Panc1 (cell line): ENCODE data around the gene EMC8. TPM values are rescaled to one million over a fixed set of nuclear protein-coding genes. Genes with fewer than 3 reads are reported as not detected.

ENCODE experiments used
- ATAC-seq: fragments of 200-7000 bp; cut with Tn5 transposase; 2 replicates; pipeline ENCODE4 v1.9.1; 2020; ENCODE audit warnings: mild to moderate bottlenecking, moderate library complexity
- BruUV-seq: library from RNA; stranded (reverse); fragments of 400-500 nt; replicated peaks from 2 replicates; lab custom pipeline; 2021; lab: Mats Ljungman, UMichigan
- CTCF ChIA-PET: fragments of 300-600 bp; sonication (Branson Sonifier 250); formaldehyde crosslinking; loops from one replicate; lab custom pipeline; 2022; ENCODE audit warnings: antibody characterized with exemption; lab: Charles Lee
- POLR2A ChIA-PET: fragments of 300-600 bp; sonication (Branson Sonifier 250); formaldehyde crosslinking; loops from one replicate; lab custom pipeline; 2022; ENCODE audit warnings: antibody characterized with exemption; lab: Charles Lee
- DNase-seq: peaks from one replicate; pipeline ENCODE4 v3.0.0-alpha.2; 2010; ENCODE audit warnings: low read depth, low spot score
- H3K27ac ChIP-seq: 2 replicates; pipeline ENCODE4 v1.5.1; 2011; ENCODE audit warnings: mild to moderate bottlenecking, low read length, inconsistent platforms
- H3K27me3 ChIP-seq: fragments of 200-500 bp; sonication (Bioruptor generic); 2 replicates; pipeline ENCODE4 v1.6.0; 2014; ENCODE audit warnings: low read length, inconsistent platforms; ENCODE audit not compliant: control insufficient read depth, insufficient read depth
- H3K36me3 ChIP-seq: fragments of 200-500 bp; sonication (Bioruptor generic); 2 replicates; pipeline ENCODE4 v1.5.1; 2014; ENCODE audit warnings: inconsistent platforms, mild to moderate bottlenecking, low read length, moderate library complexity; ENCODE audit not compliant: control insufficient read depth, insufficient read depth
- H3K4me1 ChIP-seq: 2 replicates; pipeline ENCODE4 v1.5.1; 2011; ENCODE audit warnings: inconsistent platforms, mild to moderate bottlenecking, low read length, moderate library complexity; ENCODE audit not compliant: control insufficient read depth, insufficient read depth
- H3K4me3 ChIP-seq, 2 experiments: 2 replicates each; pipeline ENCODE4 v1.5.1; 2011 to 2012; ENCODE audit warnings: low read depth in 2 of 2, low read length in 2 of 2, mild to moderate bottlenecking in 2 of 2, inconsistent platforms in 1 of 2, moderate library complexity in 1 of 2
- H3K9me3 ChIP-seq: fragments of 200-500 bp; sonication (Bioruptor generic); 2 replicates; pipeline ENCODE4 v1.5.1; 2014; ENCODE audit warnings: low read depth, mild to moderate bottlenecking, inconsistent platforms, low read length, moderate library complexity; ENCODE audit not compliant: control insufficient read depth, insufficient read depth
- POLR2AphosphoS5 ChIP-seq: IDR thresholded peaks from 2 replicates; pipeline ENCODE4 v1.6.1; 2012; ENCODE audit warnings: mild to moderate bottlenecking, low read depth, low read length, moderate library complexity
- SIN3A ChIP-seq: IDR thresholded peaks from 2 replicates; pipeline ENCODE4 v1.6.1; 2012; ENCODE audit warnings: low read depth, mild to moderate bottlenecking, low read length, moderate library complexity, borderline replicate concordance; ENCODE audit not compliant: insufficient read depth
- TCF7L2 ChIP-seq: IDR thresholded peaks from 2 replicates; pipeline ENCODE4 v1.6.1; 2011; ENCODE audit warnings: mild to moderate bottlenecking, low read depth, low read length, inconsistent platforms
- in situ Hi-C: cut with HindIII; loops from 2 replicates; pipeline ENCODE4 v1.10.0; 2016; ENCODE audit warnings: low sequenced_read_pairs, low pct_unique_long_range_greater_than_20kb
- intact Hi-C: fragments of 100-400 bp; cut with micrococcal nuclease; formaldehyde crosslinking; loops from one replicate; pipeline ENCODE4 v1.10.0; 2022; ENCODE audit not compliant: unreplicated experiment
- total RNA-seq: library from RNA; stranded (reverse); gene quantifications from one replicate; pipeline ENCODE4 v1.2.1, GENCODE V29; 2021; ENCODE audit not compliant: unreplicated experiment
- TF ChIP-seq, protein P1 (sequence below), 2 experiments: IDR thresholded peaks; 2 replicates each; pipeline ENCODE4 v1.6.1; 2011 to 2012; ENCODE audit warnings: low read depth in 2 of 2, control low read depth in 1 of 2, low read length in 1 of 2, mild to moderate bottlenecking in 1 of 2, moderate library complexity in 1 of 2; ENCODE audit not compliant: insufficient read depth in 1 of 2
- TF ChIP-seq, protein P2 (sequence below): fragments of 450-650 bp; IDR thresholded peaks from 2 replicates; pipeline ENCODE4 v1.5.1; 2017; ENCODE audit warnings: mild to moderate bottlenecking

The EMC8 gene
- total RNA-seq, 1 experiment from 2014 or later = 39.1 TPM

DNA sequence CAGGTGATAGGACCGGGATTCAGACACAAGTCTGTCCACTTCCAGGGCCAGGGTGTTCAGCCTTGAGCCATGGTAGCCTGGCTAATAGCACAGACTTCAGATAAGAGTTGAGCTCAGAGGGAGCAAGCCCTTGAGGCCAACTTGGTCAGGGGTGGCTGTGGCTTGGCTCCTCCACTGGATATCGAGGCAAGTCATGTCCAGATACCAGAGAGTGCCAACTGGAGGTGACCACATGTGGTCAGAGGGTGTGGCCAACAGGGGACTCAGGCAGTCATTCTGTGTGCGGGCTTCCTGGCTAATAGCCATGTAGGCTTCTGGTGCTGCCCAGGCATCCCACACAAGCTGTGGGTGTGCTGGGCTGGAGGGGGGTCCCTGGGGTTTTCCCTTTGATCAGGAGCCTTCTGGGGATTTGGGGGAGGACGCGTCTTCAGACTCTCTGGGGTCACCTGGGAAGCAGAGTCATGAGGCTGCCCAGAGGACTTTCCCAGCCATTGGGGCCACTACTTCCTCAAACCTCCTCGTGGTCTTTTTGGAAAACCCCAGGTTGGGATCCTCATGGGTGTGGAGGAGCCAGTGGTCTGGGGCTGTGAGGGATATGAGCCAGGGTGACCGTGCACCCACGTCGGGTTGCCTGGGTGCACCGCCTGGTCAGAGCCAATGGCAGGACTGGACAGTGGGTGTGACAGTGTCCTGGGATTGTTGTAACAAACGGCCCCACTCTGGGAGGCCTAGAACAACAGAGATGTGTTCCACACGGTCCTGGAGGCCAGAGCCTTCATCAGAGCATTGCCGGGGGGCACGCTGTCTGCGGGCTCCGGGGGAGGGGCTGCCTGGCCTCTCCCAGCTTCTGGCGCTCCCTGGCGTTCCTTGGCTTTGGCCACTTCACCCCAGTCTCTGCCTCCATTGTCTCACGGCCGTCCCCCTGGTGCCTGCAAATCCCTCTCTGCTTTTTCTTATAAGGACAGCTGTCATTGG lies 25.1 kb upstream of the EMC8 start:
- TF ChIP-seq SIN3A (no peak), POLR2AphosphoS5 (no peak), TCF7L2 (no peak)
- TF ChIP-seq, protein P1, sequence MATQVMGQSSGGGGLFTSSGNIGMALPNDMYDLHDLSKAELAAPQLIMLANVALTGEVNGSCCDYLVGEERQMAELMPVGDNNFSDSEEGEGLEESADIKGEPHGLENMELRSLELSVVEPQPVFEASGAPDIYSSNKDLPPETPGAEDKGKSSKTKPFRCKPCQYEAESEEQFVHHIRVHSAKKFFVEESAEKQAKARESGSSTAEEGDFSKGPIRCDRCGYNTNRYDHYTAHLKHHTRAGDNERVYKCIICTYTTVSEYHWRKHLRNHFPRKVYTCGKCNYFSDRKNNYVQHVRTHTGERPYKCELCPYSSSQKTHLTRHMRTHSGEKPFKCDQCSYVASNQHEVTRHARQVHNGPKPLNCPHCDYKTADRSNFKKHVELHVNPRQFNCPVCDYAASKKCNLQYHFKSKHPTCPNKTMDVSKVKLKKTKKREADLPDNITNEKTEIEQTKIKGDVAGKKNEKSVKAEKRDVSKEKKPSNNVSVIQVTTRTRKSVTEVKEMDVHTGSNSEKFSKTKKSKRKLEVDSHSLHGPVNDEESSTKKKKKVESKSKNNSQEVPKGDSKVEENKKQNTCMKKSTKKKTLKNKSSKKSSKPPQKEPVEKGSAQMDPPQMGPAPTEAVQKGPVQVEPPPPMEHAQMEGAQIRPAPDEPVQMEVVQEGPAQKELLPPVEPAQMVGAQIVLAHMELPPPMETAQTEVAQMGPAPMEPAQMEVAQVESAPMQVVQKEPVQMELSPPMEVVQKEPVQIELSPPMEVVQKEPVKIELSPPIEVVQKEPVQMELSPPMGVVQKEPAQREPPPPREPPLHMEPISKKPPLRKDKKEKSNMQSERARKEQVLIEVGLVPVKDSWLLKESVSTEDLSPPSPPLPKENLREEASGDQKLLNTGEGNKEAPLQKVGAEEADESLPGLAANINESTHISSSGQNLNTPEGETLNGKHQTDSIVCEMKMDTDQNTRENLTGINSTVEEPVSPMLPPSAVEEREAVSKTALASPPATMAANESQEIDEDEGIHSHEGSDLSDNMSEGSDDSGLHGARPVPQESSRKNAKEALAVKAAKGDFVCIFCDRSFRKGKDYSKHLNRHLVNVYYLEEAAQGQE (IDR thresholded peaks at IDR 0.05; ENCODE audit: insufficient read depth in 1 of 2, low read depth in 2 of 2, low read length in 1 of 2) = no peak
- TF ChIP-seq, protein P2, sequence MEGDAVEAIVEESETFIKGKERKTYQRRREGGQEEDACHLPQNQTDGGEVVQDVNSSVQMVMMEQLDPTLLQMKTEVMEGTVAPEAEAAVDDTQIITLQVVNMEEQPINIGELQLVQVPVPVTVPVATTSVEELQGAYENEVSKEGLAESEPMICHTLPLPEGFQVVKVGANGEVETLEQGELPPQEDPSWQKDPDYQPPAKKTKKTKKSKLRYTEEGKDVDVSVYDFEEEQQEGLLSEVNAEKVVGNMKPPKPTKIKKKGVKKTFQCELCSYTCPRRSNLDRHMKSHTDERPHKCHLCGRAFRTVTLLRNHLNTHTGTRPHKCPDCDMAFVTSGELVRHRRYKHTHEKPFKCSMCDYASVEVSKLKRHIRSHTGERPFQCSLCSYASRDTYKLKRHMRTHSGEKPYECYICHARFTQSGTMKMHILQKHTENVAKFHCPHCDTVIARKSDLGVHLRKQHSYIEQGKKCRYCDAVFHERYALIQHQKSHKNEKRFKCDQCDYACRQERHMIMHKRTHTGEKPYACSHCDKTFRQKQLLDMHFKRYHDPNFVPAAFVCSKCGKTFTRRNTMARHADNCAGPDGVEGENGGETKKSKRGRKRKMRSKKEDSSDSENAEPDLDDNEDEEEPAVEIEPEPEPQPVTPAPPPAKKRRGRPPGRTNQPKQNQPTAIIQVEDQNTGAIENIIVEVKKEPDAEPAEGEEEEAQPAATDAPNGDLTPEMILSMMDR = no peak
- POLR2A ChIA-PET = no interaction called here
- Histone ChIP-seq H3K27me3 (no peaks in the 10 kb centered on the region), H3K9me3 (no peaks in the 10 kb centered on the region), H3K4me1 (no peaks in the 10 kb centered on the region), H3K36me3 (no peaks in the 10 kb centered on the region), H3K27ac (no peak overlapping the region), H3K4me3 (no peak overlapping the region)
- no TSS peak for BruUV-seq
- intact Hi-C loops = loop anchor here (10.0 kb wide), 1 partner anchor 70 kb away; the partner anchor contains the start of gene IRF8
- DNase-seq = no peak
- ATAC-seq = no peak
- in situ Hi-C loops = no loop called here
- CTCF ChIA-PET = no interaction called here

DNA sequence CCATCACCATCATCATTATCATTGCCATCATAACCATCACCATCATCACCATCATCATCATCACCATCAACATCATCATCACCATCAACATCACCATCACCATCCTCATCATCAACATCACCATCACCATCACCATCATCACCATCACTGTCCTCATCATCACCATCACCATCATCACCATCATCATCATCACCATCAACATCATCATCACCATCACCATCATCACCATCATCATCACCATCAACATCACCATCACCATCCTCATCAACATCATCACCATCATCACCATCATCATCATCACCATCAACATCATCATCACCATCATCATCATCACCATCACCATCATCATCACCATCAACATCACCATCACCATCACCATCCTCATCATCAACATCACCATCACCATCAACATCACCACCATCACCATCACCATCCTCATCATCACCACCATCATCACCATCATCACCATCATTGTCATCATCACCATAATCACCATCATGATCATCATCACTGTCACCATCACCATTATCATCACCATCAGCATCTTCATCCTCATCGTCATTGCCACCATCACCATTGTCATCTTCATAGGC lies 24.1 kb upstream of the EMC8 start:
- BruUV-seq = no TSS peak
- no peak overlapping the region for H3K27ac ChIP-seq
- ChIA-PET CTCF (no interaction called here), POLR2A (no interaction called here)
- H3K9me3 ChIP-seq = no peaks in the 10 kb centered on the region
- H3K4me3 ChIP-seq = no peak overlapping the region
- no peaks in the 10 kb centered on the region for H3K4me1 ChIP-seq
- H3K36me3 ChIP-seq = no peaks in the 10 kb centered on the region
- DNase-seq = no peak
- ATAC-seq = no peak
- TF ChIP-seq POLR2AphosphoS5 = no peak
- TF ChIP-seq SIN3A = no peak
- TF ChIP-seq, protein P2 = no peak
- TF ChIP-seq, protein P1 (IDR thresholded peaks at IDR 0.05; ENCODE audit: insufficient read depth in 1 of 2, low read depth in 2 of 2, low read length in 1 of 2) = no peak
- no peak for TF ChIP-seq TCF7L2
- intact Hi-C loops = loop anchor here (10.0 kb wide), 1 partner anchor 71 kb away; the partner anchor contains the start of gene IRF8
- in situ Hi-C loops = no loop called here
- no peaks in the 10 kb centered on the region for H3K27me3 ChIP-seq
